ENCODE data around the gene PLEKHG5.

DNA sequence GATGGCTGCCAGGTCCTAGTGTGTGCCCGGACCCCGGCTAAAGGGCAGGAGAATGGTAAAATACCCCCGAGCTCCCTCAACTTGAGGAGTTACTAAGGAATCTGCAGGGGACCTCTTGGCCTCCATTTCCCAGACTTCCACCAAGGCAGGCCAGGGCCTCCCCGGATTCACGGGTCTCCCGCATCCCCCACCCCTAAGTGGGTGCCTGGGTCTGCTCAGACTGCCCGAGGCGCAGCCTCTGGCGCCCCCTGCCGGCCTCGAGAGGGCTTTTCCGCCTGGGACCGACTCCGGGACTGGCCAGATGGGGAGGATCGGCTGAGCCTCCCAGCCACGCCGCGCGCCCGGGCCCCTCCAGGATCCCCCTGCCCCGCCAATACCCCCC is 1.7 kb downstream of the PLEKHG5 start:
- TF ChIP-seq, protein P1, sequence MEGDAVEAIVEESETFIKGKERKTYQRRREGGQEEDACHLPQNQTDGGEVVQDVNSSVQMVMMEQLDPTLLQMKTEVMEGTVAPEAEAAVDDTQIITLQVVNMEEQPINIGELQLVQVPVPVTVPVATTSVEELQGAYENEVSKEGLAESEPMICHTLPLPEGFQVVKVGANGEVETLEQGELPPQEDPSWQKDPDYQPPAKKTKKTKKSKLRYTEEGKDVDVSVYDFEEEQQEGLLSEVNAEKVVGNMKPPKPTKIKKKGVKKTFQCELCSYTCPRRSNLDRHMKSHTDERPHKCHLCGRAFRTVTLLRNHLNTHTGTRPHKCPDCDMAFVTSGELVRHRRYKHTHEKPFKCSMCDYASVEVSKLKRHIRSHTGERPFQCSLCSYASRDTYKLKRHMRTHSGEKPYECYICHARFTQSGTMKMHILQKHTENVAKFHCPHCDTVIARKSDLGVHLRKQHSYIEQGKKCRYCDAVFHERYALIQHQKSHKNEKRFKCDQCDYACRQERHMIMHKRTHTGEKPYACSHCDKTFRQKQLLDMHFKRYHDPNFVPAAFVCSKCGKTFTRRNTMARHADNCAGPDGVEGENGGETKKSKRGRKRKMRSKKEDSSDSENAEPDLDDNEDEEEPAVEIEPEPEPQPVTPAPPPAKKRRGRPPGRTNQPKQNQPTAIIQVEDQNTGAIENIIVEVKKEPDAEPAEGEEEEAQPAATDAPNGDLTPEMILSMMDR (IDR thresholded peaks at IDR 0.05): peak; percentile 60 to 67 (median 63)
- TF ChIP-seq POLR2AphosphoS5 (IDR thresholded peaks at IDR 0.05; ENCODE audit: insufficient read depth in 1 of 2, low read depth in 1 of 2): no peak

All from vagina (tissue), 2 donors.